GM23338 (cell line): ENCODE results near the gene ACADVL. TPM values are rescaled to one million over a fixed set of nuclear protein-coding genes. Genes with fewer than 3 reads are reported as not detected.

Experiments used
- ATAC-seq: fragments of 200-7000 bp; cut with Tn5 transposase; 3 replicates; pipeline ENCODE4 v1.9.1; 2020
- DNase-seq: peaks from one replicate; pipeline ENCODE4 v3.0.0-alpha.2; 2015; ENCODE audit warnings: low spot score
- H2AFZ ChIP-seq: fragments of 200-600 bp; sonication (generic); 2 replicates; pipeline ENCODE4 v1.8.0; 2016; ENCODE audit warnings: antibody characterized with exemption, mild to moderate bottlenecking, moderate library complexity
- H3F3A ChIP-seq: fragments of 200-600 bp; sonication (generic); replicated peaks from 2 replicates; pipeline ENCODE4 v1.8.0; 2017; ENCODE audit warnings: antibody characterized with exemption, mixed run types, low read depth
- H3K27ac ChIP-seq: fragments of 200-600 bp; sonication (generic); 2 replicates; pipeline ENCODE4 v1.6.1; 2016; ENCODE audit warnings: low read depth
- H3K27me3 ChIP-seq: fragments of 200-600 bp; sonication (generic); 2 replicates; pipeline ENCODE4 v1.8.0; 2016; ENCODE audit warnings: mild to moderate bottlenecking, mixed run types, moderate library complexity; ENCODE audit not compliant: insufficient read depth
- H3K36me3 ChIP-seq: fragments of 200-600 bp; sonication (generic); 2 replicates; pipeline ENCODE4 v1.8.0; 2016; ENCODE audit warnings: mild to moderate bottlenecking; ENCODE audit not compliant: insufficient read depth
- H3K4me1 ChIP-seq: fragments of 200-600 bp; sonication (generic); 2 replicates; pipeline ENCODE4 v1.8.0; 2016; ENCODE audit warnings: mild to moderate bottlenecking, moderate library complexity; ENCODE audit not compliant: insufficient read depth
- H3K4me2 ChIP-seq: fragments of 200-600 bp; sonication (generic); 2 replicates; pipeline ENCODE4 v1.7.1; 2017; ENCODE audit warnings: mixed run types
- H3K4me3 ChIP-seq: fragments of 200-600 bp; sonication (generic); 2 replicates; pipeline ENCODE4 v1.6.1; 2016; ENCODE audit warnings: mixed run types
- H3K79me2 ChIP-seq: fragments of 200-600 bp; sonication (generic); replicated peaks from 2 replicates; pipeline ENCODE4 v1.8.0; 2017; ENCODE audit warnings: mild to moderate bottlenecking; ENCODE audit not compliant: insufficient read depth
- H3K9me2 ChIP-seq: fragments of 200-600 bp; sonication (generic); 2 replicates; pipeline ENCODE4 v1.8.0; 2017; ENCODE audit not compliant: insufficient read depth
- H4K20me1 ChIP-seq: fragments of 200-600 bp; sonication (generic); replicated peaks from 2 replicates; pipeline ENCODE4 v1.8.0; 2017; ENCODE audit warnings: mild to moderate bottlenecking; ENCODE audit not compliant: insufficient read depth
- H3K27ac Mint-ChIP-seq: 2 replicates; pipeline ENCODE4 v1.8.0; 2020; ENCODE audit warnings: inconsistent platforms, mild to moderate bottlenecking, moderate library complexity, mixed read lengths
- H3K27me3 Mint-ChIP-seq: 3 replicates; pipeline ENCODE4 v1.8.0; 2022; ENCODE audit warnings: low read depth, mild to moderate bottlenecking, moderate library complexity, mixed read lengths, inconsistent platforms; ENCODE audit not compliant: insufficient read depth, poor library complexity
- H3K36me3 Mint-ChIP-seq: 3 replicates; pipeline ENCODE4 v1.8.0; 2021; ENCODE audit warnings: low read depth, mild to moderate bottlenecking, inconsistent platforms, moderate library complexity, mixed read lengths
- H3K4me1 Mint-ChIP-seq: 3 replicates; pipeline ENCODE4 v1.8.0; 2020; ENCODE audit warnings: mild to moderate bottlenecking, inconsistent platforms, mixed read lengths
- H3K4me3 Mint-ChIP-seq: 3 replicates; pipeline ENCODE4 v1.8.0; 2021; ENCODE audit warnings: moderate library complexity, mild to moderate bottlenecking, inconsistent platforms, mixed read lengths
- H3K9me3 Mint-ChIP-seq: 3 replicates; pipeline ENCODE4 v1.8.0; 2020; ENCODE audit warnings: moderate library complexity, mild to moderate bottlenecking, inconsistent platforms, mixed read lengths
- CREB1 ChIP-seq: fragments of 250-450 bp; sonication (Bioruptor Pico); IDR thresholded peaks from 2 replicates; pipeline ENCODE4 v1.5.0; 2020; ENCODE audit warnings: low read depth, mild to moderate bottlenecking, moderate library complexity
- EZH2 ChIP-seq: fragments of 200-600 bp; sonication (generic); IDR thresholded peaks from one replicate; pipeline ENCODE4 v1.8.0; 2017; ENCODE audit warnings: antibody characterized with exemption, mild to moderate bottlenecking, low read depth; ENCODE audit not compliant: unreplicated experiment
- EZH2phosphoT487 ChIP-seq: fragments of 200-600 bp; sonication (generic); IDR thresholded peaks from one replicate; pipeline ENCODE4 v1.8.1; 2018; ENCODE audit warnings: antibody characterized with exemption; ENCODE audit not compliant: unreplicated experiment
- JUNB ChIP-seq: IDR thresholded peaks from one replicate; pipeline ENCODE4 v1.6.1; 2016; ENCODE audit warnings: antibody characterized with exemption; ENCODE audit not compliant: unreplicated experiment
- NANOG ChIP-seq: IDR thresholded peaks from 2 replicates; pipeline ENCODE4 v1.6.1; 2016; ENCODE audit warnings: antibody characterized with exemption, borderline replicate concordance
- POLR2AphosphoS5 ChIP-seq: IDR thresholded peaks from 2 replicates; pipeline ENCODE4 v1.6.1; 2016; ENCODE audit warnings: antibody characterized with exemption, low read depth
- STAT1 ChIP-seq: IDR thresholded peaks from one replicate; pipeline ENCODE4 v1.6.1; 2016; ENCODE audit warnings: antibody characterized with exemption; ENCODE audit not compliant: unreplicated experiment
- ZNF114 ChIP-seq: fragments of 250-450 bp; sonication (Bioruptor Pico); IDR thresholded peaks from 2 replicates; pipeline ENCODE4 v1.5.0; 2020; ENCODE audit warnings: mild to moderate bottlenecking, moderate library complexity
- ZNF331 ChIP-seq: fragments of 250-450 bp; sonication (Bioruptor Pico); IDR thresholded peaks from 2 replicates; pipeline ENCODE4 v1.5.0; 2020; ENCODE audit warnings: low read depth, mild to moderate bottlenecking, moderate library complexity
- polyA plus RNA-seq: library from polyadenylated mRNA; unstranded; fragments of >200 nt; fragmentation: Nextera tagmentation; extraction: Ambion mirVana; gene quantifications from 2 replicates; pipeline ENCODE4 v1.2.1, GENCODE V29; 2016
- total RNA-seq: library from RNA; depleted of rRNA; stranded (reverse); fragments of >200 nt; shearing (Covaris generic); gene quantifications from 2 replicates; pipeline ENCODE4 v1.2.3, GENCODE V29; 2014
- TF ChIP-seq, protein P1 (sequence below), 2 experiments: fragments of 200-600 bp in 1 of 2; sonication (generic) in 1 of 2; conservative IDR thresholded peaks; 2 replicates each; pipeline versions ENCODE4 v1.5.1 to v1.6.1; 2016 to 2017; ENCODE audit warnings: antibody characterized with exemption in 2 of 2, low read depth in 2 of 2, mild to moderate bottlenecking in 2 of 2, moderate library complexity in 1 of 2
- TF ChIP-seq, protein P2 (sequence below): IDR thresholded peaks from 2 replicates; pipeline ENCODE4 v1.6.1; 2016; ENCODE audit warnings: antibody characterized with exemption
- TF ChIP-seq, protein P3 (sequence below): fragments of 250-450 bp; sonication (Bioruptor Pico); IDR thresholded peaks from 2 replicates; pipeline ENCODE4 v1.5.0; 2020; ENCODE audit warnings: mild to moderate bottlenecking, moderate library complexity
- TF ChIP-seq, protein P4 (sequence below): IDR thresholded peaks from one replicate; pipeline ENCODE4 v1.6.1; 2018; ENCODE audit warnings: antibody characterized with exemption; ENCODE audit not compliant: unreplicated experiment

The ACADVL gene
- total and polyA plus RNA-seq, 2 experiments from 2014 or later: 152 to 156 TPM

DNA sequence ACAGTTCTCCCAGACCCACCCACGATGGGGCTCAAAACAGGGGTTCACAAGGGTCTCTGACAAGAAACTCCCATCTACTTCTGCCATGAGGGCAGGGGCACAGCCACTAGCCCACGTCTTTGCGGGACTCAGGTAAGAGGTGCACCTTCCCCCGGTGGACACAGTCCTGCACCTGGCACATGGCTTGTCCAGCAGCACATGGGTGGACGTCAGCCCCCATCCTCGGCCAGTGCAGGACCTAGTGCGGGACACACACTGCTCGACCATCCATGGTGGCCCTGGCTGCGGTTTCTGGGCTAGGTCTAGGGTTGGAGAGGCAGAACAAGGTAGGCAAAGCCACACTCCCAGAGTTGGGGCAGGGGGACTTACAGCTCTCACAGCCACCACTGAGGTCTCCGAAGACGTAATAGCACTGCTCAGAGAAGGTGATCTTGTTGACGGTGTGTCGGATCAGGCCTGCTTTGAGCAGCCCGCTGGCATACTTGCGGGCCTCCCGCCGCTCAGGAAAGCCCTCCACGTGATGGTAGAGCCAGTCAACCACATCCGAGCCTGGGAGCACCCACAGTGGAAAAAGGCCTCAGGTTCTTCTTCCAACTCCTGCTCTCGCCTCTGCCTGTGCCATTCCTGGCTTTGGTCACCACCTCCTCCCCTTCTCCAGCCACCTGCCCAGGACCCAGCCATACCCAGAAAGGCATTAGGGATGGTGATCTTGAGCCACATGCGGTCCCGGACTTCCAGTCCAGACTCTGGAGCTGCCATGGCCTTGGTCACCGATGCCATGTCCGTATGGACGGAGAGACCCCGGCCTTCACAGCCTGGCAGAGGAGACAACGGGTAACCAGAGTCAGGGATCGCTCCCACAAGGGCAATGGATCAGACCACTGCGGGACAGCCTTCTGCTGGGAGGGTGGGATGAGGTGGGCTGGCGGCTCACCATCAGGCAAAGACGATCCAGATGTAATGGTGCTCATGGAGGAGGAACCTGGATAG is 7.3 kb downstream of the ACADVL start:
- no peak for ATAC-seq
- Histone ChIP-seq H3F3A (peaks cover 9% of the 10 kb centered on the region; the same call in 1 of the 2 replicates), H3K27me3 (no peaks in the 10 kb centered on the region), H3K27ac (no peak overlapping the region), H3K79me2 (peaks cover 22% of the 10 kb centered on the region), H3K4me2 (no peak overlapping the region), H4K20me1 (peaks cover 43% of the 10 kb centered on the region), H3K36me3 (peaks cover 11% of the 10 kb centered on the region; the same call in 1 of the 2 replicates), H2AFZ (no peak overlapping the region), H3K9me2 (no peaks in the 10 kb centered on the region), H3K4me3 (no peak overlapping the region), H3K4me1 (no peaks in the 10 kb centered on the region)
- H3K27ac Mint-ChIP-seq: no peak overlapping the region
- TF ChIP-seq CREB1 (CRISPR knock-in tag) (no peak), ZNF331 (CRISPR knock-in tag) (no peak), EZH2 (no peak), ZNF114 (CRISPR knock-in tag) (no peak), STAT1 (no peak), JUNB (no peak), EZH2phosphoT487 (no peak), NANOG (no peak), POLR2AphosphoS5 (no peak)
- TF ChIP-seq, protein P1, sequence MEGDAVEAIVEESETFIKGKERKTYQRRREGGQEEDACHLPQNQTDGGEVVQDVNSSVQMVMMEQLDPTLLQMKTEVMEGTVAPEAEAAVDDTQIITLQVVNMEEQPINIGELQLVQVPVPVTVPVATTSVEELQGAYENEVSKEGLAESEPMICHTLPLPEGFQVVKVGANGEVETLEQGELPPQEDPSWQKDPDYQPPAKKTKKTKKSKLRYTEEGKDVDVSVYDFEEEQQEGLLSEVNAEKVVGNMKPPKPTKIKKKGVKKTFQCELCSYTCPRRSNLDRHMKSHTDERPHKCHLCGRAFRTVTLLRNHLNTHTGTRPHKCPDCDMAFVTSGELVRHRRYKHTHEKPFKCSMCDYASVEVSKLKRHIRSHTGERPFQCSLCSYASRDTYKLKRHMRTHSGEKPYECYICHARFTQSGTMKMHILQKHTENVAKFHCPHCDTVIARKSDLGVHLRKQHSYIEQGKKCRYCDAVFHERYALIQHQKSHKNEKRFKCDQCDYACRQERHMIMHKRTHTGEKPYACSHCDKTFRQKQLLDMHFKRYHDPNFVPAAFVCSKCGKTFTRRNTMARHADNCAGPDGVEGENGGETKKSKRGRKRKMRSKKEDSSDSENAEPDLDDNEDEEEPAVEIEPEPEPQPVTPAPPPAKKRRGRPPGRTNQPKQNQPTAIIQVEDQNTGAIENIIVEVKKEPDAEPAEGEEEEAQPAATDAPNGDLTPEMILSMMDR (conservative IDR thresholded peaks at IDR 0.05; ENCODE audit: low read depth in 2 of 2): no peak
- TF ChIP-seq, protein P2, sequence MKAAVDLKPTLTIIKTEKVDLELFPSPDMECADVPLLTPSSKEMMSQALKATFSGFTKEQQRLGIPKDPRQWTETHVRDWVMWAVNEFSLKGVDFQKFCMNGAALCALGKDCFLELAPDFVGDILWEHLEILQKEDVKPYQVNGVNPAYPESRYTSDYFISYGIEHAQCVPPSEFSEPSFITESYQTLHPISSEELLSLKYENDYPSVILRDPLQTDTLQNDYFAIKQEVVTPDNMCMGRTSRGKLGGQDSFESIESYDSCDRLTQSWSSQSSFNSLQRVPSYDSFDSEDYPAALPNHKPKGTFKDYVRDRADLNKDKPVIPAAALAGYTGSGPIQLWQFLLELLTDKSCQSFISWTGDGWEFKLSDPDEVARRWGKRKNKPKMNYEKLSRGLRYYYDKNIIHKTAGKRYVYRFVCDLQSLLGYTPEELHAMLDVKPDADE: no peak
- TF ChIP-seq, protein P3, sequence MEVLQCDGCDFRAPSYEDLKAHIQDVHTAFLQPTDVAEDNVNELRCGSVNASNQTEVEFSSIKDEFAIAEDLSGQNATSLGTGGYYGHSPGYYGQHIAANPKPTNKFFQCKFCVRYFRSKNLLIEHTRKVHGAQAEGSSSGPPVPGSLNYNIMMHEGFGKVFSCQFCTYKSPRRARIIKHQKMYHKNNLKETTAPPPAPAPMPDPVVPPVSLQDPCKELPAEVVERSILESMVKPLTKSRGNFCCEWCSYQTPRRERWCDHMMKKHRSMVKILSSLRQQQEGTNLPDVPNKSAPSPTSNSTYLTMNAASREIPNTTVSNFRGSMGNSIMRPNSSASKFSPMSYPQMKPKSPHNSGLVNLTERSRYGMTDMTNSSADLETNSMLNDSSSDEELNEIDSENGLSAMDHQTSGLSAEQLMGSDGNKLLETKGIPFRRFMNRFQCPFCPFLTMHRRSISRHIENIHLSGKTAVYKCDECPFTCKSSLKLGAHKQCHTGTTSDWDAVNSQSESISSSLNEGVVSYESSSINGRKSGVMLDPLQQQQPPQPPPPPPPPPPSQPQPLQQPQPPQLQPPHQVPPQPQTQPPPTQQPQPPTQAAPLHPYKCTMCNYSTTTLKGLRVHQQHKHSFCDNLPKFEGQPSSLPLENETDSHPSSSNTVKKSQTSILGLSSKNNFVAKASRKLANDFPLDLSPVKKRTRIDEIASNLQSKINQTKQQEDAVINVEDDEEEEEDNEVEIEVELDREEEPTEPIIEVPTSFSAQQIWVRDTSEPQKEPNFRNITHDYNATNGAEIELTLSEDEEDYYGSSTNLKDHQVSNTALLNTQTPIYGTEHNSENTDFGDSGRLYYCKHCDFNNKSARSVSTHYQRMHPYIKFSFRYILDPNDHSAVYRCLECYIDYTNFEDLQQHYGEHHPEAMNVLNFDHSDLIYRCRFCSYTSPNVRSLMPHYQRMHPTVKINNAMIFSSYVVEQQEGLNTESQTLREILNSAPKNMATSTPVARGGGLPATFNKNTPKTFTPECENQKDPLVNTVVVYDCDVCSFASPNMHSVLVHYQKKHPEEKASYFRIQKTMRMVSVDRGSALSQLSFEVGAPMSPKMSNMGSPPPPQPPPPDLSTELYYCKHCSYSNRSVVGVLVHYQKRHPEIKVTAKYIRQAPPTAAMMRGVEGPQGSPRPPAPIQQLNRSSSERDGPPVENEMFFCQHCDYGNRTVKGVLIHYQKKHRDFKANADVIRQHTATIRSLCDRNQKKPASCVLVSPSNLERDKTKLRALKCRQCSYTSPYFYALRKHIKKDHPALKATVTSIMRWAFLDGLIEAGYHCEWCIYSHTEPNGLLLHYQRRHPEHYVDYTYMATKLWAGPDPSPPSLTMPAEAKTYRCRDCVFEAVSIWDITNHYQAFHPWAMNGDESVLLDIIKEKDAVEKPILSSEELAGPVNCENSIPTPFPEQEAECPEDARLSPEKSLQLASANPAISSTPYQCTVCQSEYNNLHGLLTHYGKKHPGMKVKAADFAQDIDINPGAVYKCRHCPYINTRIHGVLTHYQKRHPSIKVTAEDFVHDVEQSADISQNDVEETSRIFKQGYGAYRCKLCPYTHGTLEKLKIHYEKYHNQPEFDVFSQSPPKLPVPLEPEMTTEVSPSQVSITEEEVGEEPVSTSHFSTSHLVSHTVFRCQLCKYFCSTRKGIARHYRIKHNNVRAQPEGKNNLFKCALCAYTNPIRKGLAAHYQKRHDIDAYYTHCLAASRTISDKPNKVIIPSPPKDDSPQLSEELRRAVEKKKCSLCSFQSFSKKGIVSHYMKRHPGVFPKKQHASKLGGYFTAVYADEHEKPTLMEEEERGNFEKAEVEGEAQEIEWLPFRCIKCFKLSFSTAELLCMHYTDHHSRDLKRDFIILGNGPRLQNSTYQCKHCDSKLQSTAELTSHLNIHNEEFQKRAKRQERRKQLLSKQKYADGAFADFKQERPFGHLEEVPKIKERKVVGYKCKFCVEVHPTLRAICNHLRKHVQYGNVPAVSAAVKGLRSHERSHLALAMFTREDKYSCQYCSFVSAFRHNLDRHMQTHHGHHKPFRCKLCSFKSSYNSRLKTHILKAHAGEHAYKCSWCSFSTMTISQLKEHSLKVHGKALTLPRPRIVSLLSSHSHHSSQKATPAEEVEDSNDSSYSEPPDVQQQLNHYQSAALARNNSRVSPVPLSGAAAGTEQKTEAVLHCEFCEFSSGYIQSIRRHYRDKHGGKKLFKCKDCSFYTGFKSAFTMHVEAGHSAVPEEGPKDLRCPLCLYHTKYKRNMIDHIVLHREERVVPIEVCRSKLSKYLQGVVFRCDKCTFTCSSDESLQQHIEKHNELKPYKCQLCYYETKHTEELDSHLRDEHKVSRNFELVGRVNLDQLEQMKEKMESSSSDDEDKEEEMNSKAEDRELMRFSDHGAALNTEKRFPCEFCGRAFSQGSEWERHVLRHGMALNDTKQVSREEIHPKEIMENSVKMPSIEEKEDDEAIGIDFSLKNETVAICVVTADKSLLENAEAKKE (CRISPR knock-in tag): no peak
- TF ChIP-seq, protein P4, sequence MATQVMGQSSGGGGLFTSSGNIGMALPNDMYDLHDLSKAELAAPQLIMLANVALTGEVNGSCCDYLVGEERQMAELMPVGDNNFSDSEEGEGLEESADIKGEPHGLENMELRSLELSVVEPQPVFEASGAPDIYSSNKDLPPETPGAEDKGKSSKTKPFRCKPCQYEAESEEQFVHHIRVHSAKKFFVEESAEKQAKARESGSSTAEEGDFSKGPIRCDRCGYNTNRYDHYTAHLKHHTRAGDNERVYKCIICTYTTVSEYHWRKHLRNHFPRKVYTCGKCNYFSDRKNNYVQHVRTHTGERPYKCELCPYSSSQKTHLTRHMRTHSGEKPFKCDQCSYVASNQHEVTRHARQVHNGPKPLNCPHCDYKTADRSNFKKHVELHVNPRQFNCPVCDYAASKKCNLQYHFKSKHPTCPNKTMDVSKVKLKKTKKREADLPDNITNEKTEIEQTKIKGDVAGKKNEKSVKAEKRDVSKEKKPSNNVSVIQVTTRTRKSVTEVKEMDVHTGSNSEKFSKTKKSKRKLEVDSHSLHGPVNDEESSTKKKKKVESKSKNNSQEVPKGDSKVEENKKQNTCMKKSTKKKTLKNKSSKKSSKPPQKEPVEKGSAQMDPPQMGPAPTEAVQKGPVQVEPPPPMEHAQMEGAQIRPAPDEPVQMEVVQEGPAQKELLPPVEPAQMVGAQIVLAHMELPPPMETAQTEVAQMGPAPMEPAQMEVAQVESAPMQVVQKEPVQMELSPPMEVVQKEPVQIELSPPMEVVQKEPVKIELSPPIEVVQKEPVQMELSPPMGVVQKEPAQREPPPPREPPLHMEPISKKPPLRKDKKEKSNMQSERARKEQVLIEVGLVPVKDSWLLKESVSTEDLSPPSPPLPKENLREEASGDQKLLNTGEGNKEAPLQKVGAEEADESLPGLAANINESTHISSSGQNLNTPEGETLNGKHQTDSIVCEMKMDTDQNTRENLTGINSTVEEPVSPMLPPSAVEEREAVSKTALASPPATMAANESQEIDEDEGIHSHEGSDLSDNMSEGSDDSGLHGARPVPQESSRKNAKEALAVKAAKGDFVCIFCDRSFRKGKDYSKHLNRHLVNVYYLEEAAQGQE: no peak
- H3K36me3 Mint-ChIP-seq: peaks cover 81% of the 10 kb centered on the region
- H3K4me3 Mint-ChIP-seq: no peak overlapping the region
- H3K4me1 Mint-ChIP-seq: peaks cover 6% of the 10 kb centered on the region
- H3K9me3 Mint-ChIP-seq: no peaks in the 10 kb centered on the region
- no peak for DNase-seq
- H3K27me3 Mint-ChIP-seq: peaks cover 26% of the 10 kb centered on the region
